ENCODE measurements around the gene MYH15. TPM values are rescaled to one million over a fixed set of nuclear protein-coding genes. Genes with fewer than 3 reads are reported as not detected.
A peak's percentile ranks its signal among the peaks of the same experiment; 100 is the strongest.

MYH15 gene
- total and polyA plus RNA-seq, 2 of the 4 experiments (the other 2 are of a cell fraction) = 0.10 to 0.36 TPM

DNA sequence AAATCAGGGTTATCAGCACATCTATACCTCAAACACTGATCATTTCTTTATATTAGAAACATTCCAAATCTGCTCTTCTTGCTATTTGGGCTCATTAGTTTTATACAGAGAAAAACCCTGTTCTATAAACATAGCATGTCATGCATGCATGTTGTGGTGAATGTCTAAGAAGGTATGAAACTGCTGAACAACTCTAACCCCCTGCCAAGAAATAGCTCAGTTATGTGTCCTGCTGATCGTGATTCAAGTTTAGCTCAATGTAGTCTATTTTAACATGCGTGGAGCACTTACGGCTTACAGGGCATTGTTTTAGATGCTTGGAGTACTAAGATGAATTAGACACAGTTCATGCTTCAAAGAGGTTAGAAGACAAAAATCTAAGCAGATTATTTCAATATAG is 35.8 kb downstream of the MYH15 start:
- Histone ChIP-seq H3K4ac (ENCODE audit: low read depth, low read length) (no peak overlapping the region), H3K4me2 (ENCODE audit: low read depth, low read length) (no peak overlapping the region), H3K27ac (ENCODE audit: insufficient read depth, low read length) (no peak overlapping the region), H3K79me1 (ENCODE audit: low read depth in 1 of 2, low read length in 2 of 2) (no peaks in the 10 kb centered on the region), H3K23ac (ENCODE audit: low read depth, low read length) (no peak overlapping the region), H3K4me1 (ENCODE audit: control insufficient read depth, insufficient read depth, low read length) (peaks cover 8% of the 10 kb centered on the region), H2AFZ (replicated peaks; ENCODE audit: low read length, poor library complexity) (no peak overlapping the region), H4K91ac (ENCODE audit: insufficient read depth, low read depth, low read length) (no peak overlapping the region), H3K4me3 (ENCODE audit: insufficient read depth, low read depth, low read length) (no peak overlapping the region), H2BK15ac (ENCODE audit: low read depth, low read length) (no peak overlapping the region), H4K8ac (ENCODE audit: low read depth in 2 of 2, low read length in 2 of 2) (no peak overlapping the region), H3K9me3 (ENCODE audit: control insufficient read depth, insufficient read depth, low read length) (no peaks in the 10 kb centered on the region), H3K14ac (replicated peaks; ENCODE audit: low read depth, low read length) (no peak overlapping the region), H2BK120ac (ENCODE audit: low read depth, low read length) (no peak overlapping the region), H3K27me3 (ENCODE audit: control insufficient read depth, insufficient read depth, low read length) (no peaks in the 10 kb centered on the region), H3K9me1 (ENCODE audit: insufficient read depth, low read length) (peaks cover 8% of the 10 kb centered on the region), H2BK5ac (ENCODE audit: low read depth, low read length, poor library complexity, severe bottlenecking) (no peak overlapping the region), H4K5ac (ENCODE audit: low read depth, low read length) (no peak overlapping the region), H2AK5ac (ENCODE audit: low read depth, low read length) (no peak overlapping the region), H3K18ac (ENCODE audit: low read depth, low read length) (no peak overlapping the region), H3K9ac (ENCODE audit: low read depth, low read length) (no peak overlapping the region), H2AK9ac (replicated peaks; ENCODE audit: low read depth, low read length, poor library complexity) (no peak overlapping the region), H3K56ac (ENCODE audit: extremely low read depth, insufficient read depth, low read length) (no peak overlapping the region), H4K20me1 (ENCODE audit: insufficient read depth, low read length) (no peaks in the 10 kb centered on the region), H3K36me3 (ENCODE audit: control insufficient read depth, insufficient read depth, low read length) (no peaks in the 10 kb centered on the region), H2BK20ac (ENCODE audit: low read depth, low read length) (no peak overlapping the region)
- in situ Hi-C loops (cut with MboI; ENCODE audit: low sequenced_read_pairs) = no loop called here
- DNase-seq (peak; percentile 89), ATAC-seq (ENCODE audit: low read depth) (peak; percentile 47)
- WGBS, 2 experiments (ENCODE audit: extremely low coverage in 2 of 2, insufficient read length in 1 of 2) = no CpG with 5 or more reads among the region's 3 CpGs
- intact Hi-C loops (cut with micrococcal nuclease) = no loop called here
- ChIA-PET POLR2A (ENCODE audit: unreplicated experiment) (no interaction called here), CTCF (interaction anchor here (0.7 to 0.8 kb wide), 2 partner anchors 15 to 165 kb away, joined by 3 to 5 read pairs; no protein-coding TSS in a partner anchor)
- TF ChIP-seq BHLHE40 (IDR thresholded peaks at IDR 0.05; ENCODE audit: low read depth, low read length) (no peak), MAFK (IDR thresholded peaks at IDR 0.05; ENCODE audit: low read depth, low read length) (peak; percentile 19; the same call in 1 of the 2 replicates)
- BruUV-seq (replicated peaks) = no TSS peak
- dilution Hi-C loops (cut with HindIII; ENCODE audit: low sequenced_read_pairs, unreplicated experiment) = no loop called here

All from IMR-90 (cell line).